Stimulated activated naive CD8-positive, alpha-beta T cell treated with anti-CD3 and anti-CD28 coated beads, Interleukin-15, Interleukin-2, amounts not matched to agents 100 ng/mL and 50 ng/mL, for 24 hours (primary cell): ENCODE data around the gene ACIN1.
A peak's percentile ranks its signal among the peaks of the same experiment; 100 is the strongest.

Experiments used
- H3K27ac Mint-ChIP-seq: one replicate; pipeline ENCODE4 v1.8.0; 2021; ENCODE audit warnings: mild to moderate bottlenecking, mixed read lengths
- H3K27me3 Mint-ChIP-seq: one replicate; pipeline ENCODE4 v1.8.0; 2021; ENCODE audit warnings: mixed read lengths
- H3K36me3 Mint-ChIP-seq: one replicate; pipeline ENCODE4 v1.8.0; 2021; ENCODE audit warnings: low read depth, mixed read lengths
- H3K4me1 Mint-ChIP-seq: one replicate; pipeline ENCODE4 v1.8.0; 2021; ENCODE audit warnings: low read depth, mixed read lengths
- H3K4me3 Mint-ChIP-seq: one replicate; pipeline ENCODE4 v1.8.0; 2021; ENCODE audit warnings: mild to moderate bottlenecking, mixed read lengths
- H3K9me3 Mint-ChIP-seq: one replicate; pipeline ENCODE4 v1.8.0; 2021; ENCODE audit warnings: mixed read lengths

ACIN1 gene

DNA sequence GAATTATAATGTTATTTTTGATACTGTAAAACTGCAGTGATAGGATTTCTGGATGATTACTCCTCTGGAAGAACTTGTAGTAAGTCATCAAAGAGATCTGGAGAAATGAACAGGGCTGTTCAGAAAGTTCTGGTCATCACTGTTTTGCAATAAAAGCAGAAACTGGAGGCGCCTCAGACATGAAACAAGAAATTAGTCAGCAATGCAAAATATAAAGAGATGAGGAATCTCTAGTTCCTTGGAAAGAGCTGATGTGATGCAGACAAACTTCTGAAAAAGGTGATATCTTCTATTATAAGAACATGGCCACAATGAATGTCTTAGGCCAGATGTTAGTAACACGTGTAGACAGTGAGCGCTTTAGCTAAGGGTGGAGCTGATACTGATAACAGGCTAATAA is 9.5 kb downstream of the ACIN1 start:
- H3K36me3 Mint-ChIP-seq: peaks cover 68% of the 10 kb centered on the region
- H3K27ac Mint-ChIP-seq: peak overlapping the region; percentile 77
- no peaks in the 10 kb centered on the region for H3K9me3 Mint-ChIP-seq
- H3K4me3 Mint-ChIP-seq: no peak overlapping the region
- peaks cover 36% of the 10 kb centered on the region for H3K4me1 Mint-ChIP-seq
- H3K27me3 Mint-ChIP-seq: no peaks in the 10 kb centered on the region

DNA sequence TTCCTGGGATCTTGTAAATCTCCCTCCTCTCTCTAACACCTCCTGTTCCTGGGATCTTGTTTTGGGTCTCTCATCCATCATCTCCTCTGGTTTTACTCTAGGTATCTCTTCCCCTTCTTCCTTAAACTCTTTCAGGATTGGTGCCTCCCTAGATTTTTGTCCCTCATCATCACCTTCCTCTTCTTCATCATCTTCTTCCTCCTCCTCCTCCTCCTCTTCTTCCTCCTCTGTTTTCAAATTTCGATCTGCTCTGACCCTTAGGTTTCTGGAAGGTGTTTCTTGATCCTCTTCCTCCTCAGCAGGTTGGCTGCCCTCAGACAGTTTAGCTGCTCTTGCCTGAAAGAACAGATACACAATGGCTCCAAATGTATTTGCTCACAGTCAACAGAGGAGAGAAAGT is 14.5 kb downstream of the ACIN1 start:
- peak overlapping the region; percentile 59 for H3K27ac Mint-ChIP-seq
- H3K4me1 Mint-ChIP-seq: peaks cover 17% of the 10 kb centered on the region
- H3K27me3 Mint-ChIP-seq: no peaks in the 10 kb centered on the region
- no peaks in the 10 kb centered on the region for H3K9me3 Mint-ChIP-seq
- H3K36me3 Mint-ChIP-seq: peaks cover 68% of the 10 kb centered on the region
- H3K4me3 Mint-ChIP-seq: no peak overlapping the region

DNA sequence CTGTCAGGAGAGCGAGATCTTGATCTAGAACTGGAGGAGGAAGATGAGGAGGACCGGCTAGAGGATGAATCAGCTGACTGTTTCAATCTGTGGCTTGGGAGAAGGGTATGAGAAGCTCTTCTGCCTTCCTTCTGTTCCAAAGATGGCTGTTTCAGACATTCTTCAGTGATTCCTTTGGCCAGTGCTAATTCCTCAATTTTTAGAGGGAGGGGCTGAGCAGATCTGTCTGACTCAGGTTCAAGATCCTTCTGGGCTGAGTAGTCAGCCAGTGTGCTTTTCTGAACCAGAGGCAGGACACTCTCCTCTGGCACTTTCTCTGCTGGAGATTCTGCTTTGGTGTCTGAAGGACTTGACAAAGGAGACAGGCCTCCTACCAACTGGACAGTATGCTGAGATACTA is 15.2 kb downstream of the ACIN1 start:
- H3K36me3 Mint-ChIP-seq: peaks cover 69% of the 10 kb centered on the region
- H3K4me1 Mint-ChIP-seq: peaks cover 9% of the 10 kb centered on the region
- H3K9me3 Mint-ChIP-seq: no peaks in the 10 kb centered on the region
- H3K27me3 Mint-ChIP-seq: no peaks in the 10 kb centered on the region
- H3K27ac Mint-ChIP-seq: peak overlapping the region; percentile 23
- no peak overlapping the region for H3K4me3 Mint-ChIP-seq

DNA sequence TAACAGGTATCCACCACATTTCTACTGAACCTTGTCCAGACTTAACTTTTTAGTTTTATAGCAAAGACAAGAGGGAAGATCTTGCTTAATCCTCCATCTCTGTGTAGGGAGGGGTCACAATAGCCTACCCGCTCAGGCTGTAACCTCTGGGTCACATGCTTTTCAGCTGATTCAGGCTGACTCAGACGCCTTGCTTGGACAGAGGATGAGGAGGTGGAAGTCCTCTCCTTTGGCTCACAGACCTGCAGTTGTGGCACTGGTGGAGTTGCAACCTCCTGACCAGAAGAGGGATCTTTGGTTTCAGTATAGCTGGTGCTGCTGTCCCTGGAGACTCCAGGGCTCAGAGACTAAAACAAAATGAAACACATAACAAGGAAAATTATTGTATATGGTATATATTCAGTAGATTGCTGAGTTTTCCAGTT is 16.2 kb downstream of the ACIN1 start:
- Mint-ChIP-seq H3K27ac (no peak overlapping the region), H3K9me3 (no peaks in the 10 kb centered on the region), H3K4me1 (peaks cover 7% of the 10 kb centered on the region), H3K4me3 (no peak overlapping the region), H3K27me3 (no peaks in the 10 kb centered on the region), H3K36me3 (peaks cover 70% of the 10 kb centered on the region)

DNA sequence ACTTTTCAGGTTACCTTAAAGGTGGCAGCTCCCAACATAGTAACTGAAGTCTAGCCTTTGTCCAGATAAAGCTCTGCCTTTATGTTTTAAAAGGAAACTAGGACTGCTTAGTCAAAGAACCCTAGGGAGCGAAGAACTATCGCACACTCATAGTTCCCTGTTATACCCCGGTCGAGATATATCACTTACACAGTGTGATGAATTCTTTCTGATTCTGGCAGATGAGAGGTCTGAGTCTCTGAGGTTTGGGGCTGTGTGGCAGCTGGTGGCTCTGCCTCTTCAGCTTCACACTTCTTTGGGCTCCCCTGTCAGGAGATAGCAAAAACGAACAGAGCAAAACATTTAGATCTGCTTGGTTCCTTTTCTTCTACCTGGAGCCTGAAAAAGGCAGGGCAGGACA is 17.0 kb downstream of the ACIN1 start:
- peaks cover 70% of the 10 kb centered on the region for H3K36me3 Mint-ChIP-seq
- H3K27ac Mint-ChIP-seq: no peak overlapping the region
- H3K9me3 Mint-ChIP-seq: no peaks in the 10 kb centered on the region
- H3K4me3 Mint-ChIP-seq: no peak overlapping the region
- H3K27me3 Mint-ChIP-seq: no peaks in the 10 kb centered on the region
- peaks cover 7% of the 10 kb centered on the region for H3K4me1 Mint-ChIP-seq

DNA sequence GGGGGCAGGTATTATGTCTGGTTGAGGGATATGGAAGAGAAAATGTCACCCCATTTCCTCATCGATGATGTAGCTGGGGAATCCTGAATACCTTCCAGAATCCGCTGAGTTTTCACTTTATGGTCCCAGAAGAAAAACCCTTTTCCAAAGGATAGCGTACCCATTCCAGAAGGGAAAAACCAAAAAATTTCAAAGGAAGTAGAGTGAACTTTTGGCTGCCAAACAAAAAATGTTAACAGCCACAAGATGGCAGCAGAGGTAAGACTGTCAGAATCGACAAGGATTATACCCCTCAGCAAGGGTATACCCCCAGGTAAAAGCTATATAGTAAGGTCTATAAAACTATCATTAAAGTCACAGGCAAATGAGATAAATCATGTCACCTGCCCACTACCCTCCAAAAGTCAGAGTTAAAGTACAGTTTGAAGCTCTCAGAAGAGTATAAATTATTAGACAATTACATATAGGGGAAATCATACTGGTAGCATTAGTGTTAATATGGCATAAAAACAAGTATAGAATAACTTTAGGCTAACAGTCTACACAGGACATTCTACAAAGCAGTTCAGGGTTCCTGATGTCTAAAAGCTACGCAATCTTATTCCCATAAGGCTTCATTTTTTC is 18.0 kb downstream of the ACIN1 start:
- Mint-ChIP-seq H3K4me1 (peaks cover 16% of the 10 kb centered on the region), H3K36me3 (peaks cover 78% of the 10 kb centered on the region), H3K9me3 (no peaks in the 10 kb centered on the region), H3K27me3 (no peaks in the 10 kb centered on the region), H3K27ac (no peak overlapping the region), H3K4me3 (no peak overlapping the region)

DNA sequence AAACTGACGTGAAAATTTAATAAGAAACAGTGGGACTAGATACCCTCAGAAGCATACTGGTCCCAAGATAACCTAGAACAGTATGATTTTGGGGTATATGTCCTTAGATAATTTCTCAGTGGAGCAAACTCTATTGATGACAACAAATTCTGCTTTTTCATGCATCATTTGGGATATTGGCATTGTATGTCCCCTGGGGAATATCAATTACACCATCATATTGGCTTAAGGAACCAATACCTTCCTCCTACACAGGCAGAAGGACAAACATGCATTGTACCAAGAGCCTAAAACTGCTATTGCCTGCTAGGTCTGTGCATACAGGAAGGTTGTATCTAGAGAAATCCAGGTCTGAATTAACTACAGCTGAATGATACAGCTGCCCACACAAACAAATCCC is 20.0 kb downstream of the ACIN1 start:
- Mint-ChIP-seq H3K4me3 (no peak overlapping the region), H3K36me3 (peaks cover 76% of the 10 kb centered on the region), H3K27ac (no peak overlapping the region), H3K9me3 (no peaks in the 10 kb centered on the region), H3K4me1 (peaks cover 35% of the 10 kb centered on the region), H3K27me3 (no peaks in the 10 kb centered on the region)

DNA sequence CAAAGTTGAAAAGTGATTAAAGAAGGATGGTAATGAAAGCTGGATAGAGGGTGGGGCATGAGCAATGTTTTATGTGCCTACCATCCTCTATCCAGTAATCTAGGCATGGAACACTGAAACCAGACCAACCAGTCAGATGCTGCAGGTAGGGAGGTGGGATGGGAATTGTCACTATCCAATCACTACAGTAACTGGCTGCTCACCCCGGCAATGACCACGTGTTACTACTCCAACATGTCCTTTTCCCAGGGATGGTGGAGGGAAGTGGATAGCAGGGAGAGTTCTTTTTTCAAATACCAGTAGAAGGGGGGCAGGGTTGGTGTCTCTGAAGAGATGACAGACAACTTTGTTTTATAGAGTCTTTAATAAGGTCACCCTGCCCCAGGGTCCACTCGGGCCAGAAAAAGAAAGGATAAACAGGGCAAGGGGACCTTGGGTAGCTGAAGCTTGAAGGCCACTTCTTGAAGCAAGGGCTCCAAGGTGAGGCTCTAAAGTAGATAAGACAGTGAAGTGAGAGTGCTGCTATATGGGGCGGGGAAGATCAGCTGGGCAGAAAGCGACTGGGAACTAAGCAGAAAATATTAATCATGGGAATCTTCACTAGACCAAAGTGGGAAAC is 22.9 kb downstream of the ACIN1 start:
- Mint-ChIP-seq H3K36me3 (peaks cover 67% of the 10 kb centered on the region), H3K9me3 (no peaks in the 10 kb centered on the region), H3K4me3 (peak overlapping the region; percentile 95), H3K4me1 (peaks cover 40% of the 10 kb centered on the region), H3K27me3 (no peaks in the 10 kb centered on the region), H3K27ac (peak overlapping the region; percentile 97)

DNA sequence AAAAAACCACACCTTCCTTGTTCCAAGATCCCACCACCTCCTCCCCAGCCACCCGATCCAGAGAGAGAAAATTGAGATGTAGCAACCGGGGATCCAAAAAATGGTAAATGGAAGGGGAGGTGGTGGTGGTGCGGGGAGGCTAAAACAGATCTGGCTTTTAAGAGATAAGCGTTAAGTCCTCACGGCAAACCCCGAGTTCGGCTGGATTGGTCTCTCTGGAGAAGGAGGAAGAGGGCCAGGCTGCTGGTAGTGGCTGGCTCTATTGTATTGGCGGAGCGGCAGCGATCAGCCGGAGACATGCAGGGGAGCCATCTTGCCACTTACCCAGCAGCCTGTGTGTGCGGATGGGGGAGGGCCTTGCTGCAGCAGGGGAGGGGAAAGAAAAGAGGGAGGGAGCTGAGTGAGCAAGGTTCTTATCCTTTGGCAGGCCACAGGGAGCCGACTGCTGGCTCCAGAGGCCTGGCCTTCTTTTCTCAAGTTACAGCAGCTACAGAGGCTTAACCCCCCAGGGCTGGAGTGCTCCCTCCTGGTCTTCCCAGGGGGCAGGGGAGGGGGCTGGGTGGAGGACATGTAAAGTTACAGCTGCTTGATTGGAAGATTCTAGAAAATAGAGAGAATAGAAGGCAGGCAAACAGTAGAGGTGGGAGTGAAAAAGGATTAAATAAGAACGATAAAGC is 23.6 kb downstream of the ACIN1 start:
- peaks cover 63% of the 10 kb centered on the region for H3K36me3 Mint-ChIP-seq
- peak overlapping the region; percentile 97 for H3K27ac Mint-ChIP-seq
- H3K27me3 Mint-ChIP-seq: no peaks in the 10 kb centered on the region
- no peaks in the 10 kb centered on the region for H3K9me3 Mint-ChIP-seq
- peaks cover 40% of the 10 kb centered on the region for H3K4me1 Mint-ChIP-seq
- H3K4me3 Mint-ChIP-seq: peak overlapping the region; percentile 95

DNA sequence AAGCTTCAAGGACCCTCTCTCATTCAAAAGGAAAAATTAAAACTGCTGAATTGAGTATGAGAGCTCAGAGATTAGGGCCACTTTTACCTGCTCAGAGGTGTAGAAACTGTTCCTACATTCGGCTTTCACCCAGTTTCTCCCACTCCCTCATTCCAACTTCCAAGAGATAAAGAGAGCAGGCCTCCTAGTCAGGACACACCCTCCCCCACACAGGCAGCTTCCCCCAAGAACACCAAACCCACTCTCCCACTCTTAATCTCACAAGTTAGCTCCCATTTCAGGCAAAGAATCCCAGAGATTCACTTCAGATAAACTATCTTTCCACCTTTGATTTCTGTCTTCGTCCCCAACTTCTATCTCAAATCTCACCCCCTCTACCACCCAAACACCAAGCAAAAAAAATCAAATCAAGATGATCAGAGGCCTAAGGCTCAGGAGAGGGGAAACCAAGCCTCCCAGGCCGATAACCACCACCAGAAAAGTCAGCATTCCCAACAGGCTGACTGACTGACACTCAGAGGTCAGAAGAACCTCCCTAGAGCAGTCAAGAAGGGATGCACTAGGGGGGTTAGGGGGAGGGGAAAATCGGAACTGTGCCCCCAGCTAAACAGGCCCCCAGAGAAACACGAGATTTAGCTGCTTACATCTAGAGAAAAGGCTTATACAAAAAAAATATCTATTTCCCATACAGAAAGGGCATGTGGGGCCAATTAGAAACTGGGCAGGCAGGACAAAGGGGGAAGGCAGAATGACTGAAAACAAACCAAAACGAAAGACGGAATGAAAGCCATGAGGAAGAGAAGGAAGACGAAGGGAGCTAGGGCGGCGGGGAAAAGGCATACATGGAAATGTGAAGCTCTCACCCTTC is 24.4 kb downstream of the ACIN1 start:
- Mint-ChIP-seq H3K27me3 (no peaks in the 10 kb centered on the region), H3K36me3 (peaks cover 65% of the 10 kb centered on the region), H3K9me3 (no peaks in the 10 kb centered on the region), H3K27ac (peak overlapping the region; percentile 97), H3K4me1 (peaks cover 47% of the 10 kb centered on the region), H3K4me3 (peak overlapping the region; percentile 95)

DNA sequence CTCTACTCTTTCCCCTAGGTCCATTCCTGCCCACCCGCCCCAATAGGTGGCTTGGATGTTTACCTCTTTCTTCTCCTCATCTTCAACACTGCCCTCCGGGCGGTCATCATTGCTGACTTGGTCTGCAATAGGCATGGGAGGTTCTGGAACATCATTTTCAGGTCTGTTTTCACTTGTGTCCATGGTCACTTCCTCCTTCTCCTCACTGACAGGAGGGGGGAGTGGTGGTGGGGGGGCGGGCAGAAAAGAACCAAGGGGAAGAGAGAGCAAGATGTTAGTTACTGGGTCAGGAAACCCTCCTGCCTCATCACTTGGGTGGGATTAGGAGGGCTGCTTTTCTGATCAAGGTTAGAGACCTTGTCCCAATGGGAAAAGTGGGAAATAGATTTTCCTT is 25.5 kb downstream of the ACIN1 start:
- peak overlapping the region; percentile 72 for H3K27ac Mint-ChIP-seq
- H3K36me3 Mint-ChIP-seq: peaks cover 66% of the 10 kb centered on the region
- H3K4me1 Mint-ChIP-seq: peaks cover 47% of the 10 kb centered on the region
- no peaks in the 10 kb centered on the region for H3K27me3 Mint-ChIP-seq
- peak overlapping the region; percentile 95 for H3K4me3 Mint-ChIP-seq
- no peaks in the 10 kb centered on the region for H3K9me3 Mint-ChIP-seq

DNA sequence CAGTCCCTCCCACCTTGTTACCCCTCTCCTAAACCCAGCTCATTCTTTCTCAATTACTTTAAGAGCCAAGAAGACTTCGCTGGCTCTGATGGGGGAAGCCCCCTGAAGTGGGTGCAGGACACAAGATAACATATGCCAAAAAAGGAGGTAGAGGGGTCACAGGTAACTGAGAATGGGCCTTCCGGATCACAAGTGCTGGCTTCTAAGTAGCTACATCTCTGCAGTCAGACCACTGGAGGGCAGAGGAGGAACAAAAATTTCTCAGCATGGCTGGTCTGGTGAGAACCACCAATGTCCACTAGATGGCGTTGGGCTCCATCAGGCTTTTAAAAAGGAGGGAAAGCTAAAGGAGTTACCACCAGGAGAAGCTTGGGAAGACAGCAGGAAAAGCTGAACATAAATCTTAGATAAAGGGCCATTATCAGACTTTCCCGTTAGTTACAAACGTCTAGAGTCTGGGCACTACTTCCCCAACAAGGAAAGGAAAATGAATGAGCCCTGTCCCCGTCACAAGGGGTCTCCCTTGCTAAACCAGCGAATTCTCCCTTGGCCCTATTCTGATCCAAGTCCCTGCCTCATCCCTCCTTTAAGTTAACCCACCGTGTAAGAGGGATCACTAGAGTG is 26.0 kb downstream of the ACIN1 start:
- peak overlapping the region; percentile 51 for H3K4me3 Mint-ChIP-seq
- H3K4me1 Mint-ChIP-seq: peaks cover 47% of the 10 kb centered on the region
- H3K27me3 Mint-ChIP-seq: no peaks in the 10 kb centered on the region
- peak overlapping the region; percentile 72 for H3K27ac Mint-ChIP-seq
- H3K36me3 Mint-ChIP-seq: peaks cover 69% of the 10 kb centered on the region
- no peaks in the 10 kb centered on the region for H3K9me3 Mint-ChIP-seq

DNA sequence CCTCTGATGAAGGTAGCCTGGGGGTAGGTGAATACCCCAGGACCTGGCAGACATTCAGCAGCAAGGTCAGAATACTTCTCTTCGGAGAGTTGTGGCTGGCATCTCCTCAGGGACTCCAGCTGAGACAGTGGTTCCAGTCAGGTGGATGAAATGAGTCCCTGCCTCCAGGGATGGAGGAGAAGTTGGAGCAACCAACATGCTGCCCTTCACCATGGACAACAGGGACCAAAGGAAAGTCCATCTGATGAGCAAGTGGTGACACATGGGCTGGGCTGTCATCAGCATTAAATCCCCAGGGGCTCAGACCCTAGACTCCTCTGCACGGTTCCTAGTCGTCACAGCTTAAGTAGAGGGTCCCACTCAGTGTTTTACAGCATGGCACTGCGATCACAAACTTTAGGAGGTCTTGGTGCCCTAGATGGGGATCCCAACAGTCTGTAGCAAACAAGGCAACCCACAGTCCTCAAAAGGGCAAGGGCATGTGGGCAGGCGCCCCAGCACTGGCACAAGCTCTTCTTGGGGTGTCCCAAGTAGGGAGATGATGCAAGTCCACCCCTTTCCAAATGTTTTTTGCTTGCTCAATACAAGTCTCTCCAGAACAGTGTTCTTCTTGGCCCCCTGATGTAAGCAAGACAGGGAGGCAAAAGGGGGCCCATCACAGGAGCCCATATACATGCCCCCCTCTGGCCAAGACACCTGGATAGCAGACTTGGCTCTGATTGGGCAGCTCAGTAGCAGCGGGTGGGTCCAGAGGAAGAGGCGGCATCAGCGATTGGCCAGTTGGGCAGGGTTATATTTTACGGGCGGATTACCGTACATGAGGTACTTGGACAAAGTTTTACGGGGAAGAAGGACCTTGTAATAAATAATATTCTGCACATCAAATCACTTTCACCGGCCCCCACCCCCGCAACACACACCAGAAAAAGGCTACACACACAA is 26.8 kb downstream of the ACIN1 start:
- peak overlapping the region; percentile 40 for H3K27ac Mint-ChIP-seq
- H3K27me3 Mint-ChIP-seq: no peaks in the 10 kb centered on the region
- peaks cover 47% of the 10 kb centered on the region for H3K4me1 Mint-ChIP-seq
- no peaks in the 10 kb centered on the region for H3K9me3 Mint-ChIP-seq
- H3K36me3 Mint-ChIP-seq: peaks cover 77% of the 10 kb centered on the region
- H3K4me3 Mint-ChIP-seq: peak overlapping the region; percentile 51
